Measurements from ENCODE around the gene TRERF1.

TRERF1 gene

DNA sequence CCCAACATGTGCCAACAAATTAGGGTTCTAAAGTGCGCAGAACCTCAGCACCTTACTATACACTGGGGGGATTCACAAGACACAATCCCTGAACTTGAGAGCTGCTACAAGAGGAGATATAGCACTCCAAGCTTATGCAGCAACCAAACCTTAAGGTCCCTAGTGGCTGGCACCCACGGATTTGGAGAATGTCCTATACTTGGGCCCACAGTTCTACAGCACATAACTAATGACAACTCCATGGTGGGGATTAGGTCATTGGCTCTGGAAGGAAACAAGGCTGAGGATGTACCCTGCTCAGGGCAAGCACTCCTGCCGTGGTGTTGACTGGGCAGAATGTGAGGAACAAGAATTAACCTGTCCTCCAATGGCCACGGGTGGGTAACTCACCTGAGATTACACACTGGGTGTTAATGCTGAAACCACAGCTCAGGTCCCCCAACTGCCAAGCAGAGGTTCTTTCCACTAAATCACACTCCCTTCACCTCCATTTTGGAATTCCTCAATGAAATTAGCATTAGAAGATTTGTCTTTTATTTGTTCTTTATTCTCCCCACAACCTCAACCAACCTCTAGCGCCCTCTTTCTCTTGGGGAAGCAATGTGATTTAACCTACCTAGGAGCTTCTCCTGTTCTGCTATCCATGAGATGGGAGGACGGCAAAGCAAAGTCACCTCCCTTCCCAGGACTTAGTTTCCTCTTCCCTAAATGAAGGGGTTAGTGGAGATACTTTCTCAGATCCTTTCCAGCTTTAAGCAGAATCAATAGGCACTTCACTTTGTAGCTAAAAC lies 32.0 kb downstream of the TRERF1 start:
- no peak for DNase-seq

GRCh38 chr6:42418724-42419123 lies 33.0 kb downstream of the TRERF1 start:
- DNase-seq: no peak

GRCh38 chr6:42417641-42418112 lies 34.0 kb downstream of the TRERF1 start:
- no peak for DNase-seq

GRCh38 chr6:42411406-42411805 lies 40.3 kb downstream of the TRERF1 start:
- no peak for DNase-seq

- DNase-seq: no peak
Measured at GRCh38 chr6:42410861-42411260, 40.9 kb downstream of the TRERF1 start.

DNA sequence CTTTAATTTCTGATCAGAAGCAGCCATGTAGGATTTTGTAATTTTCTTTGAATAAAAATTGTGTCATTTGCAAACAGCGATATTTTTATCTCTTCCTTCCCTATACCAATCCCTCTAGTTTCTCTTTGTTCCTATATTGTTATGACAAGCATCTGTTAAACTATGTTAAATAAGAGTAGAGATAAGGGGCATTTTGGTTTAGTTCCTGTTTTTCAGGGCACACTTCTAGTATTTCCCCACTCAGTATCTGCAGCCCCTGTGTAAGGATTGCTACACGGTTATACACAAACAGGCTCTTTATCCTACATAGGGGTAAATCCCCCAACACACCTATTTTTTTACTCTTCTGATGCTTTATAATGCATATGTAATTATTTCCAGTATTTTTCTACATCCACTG lies 42.1 kb downstream of the TRERF1 start:
- DNase-seq: no peak

DNA sequence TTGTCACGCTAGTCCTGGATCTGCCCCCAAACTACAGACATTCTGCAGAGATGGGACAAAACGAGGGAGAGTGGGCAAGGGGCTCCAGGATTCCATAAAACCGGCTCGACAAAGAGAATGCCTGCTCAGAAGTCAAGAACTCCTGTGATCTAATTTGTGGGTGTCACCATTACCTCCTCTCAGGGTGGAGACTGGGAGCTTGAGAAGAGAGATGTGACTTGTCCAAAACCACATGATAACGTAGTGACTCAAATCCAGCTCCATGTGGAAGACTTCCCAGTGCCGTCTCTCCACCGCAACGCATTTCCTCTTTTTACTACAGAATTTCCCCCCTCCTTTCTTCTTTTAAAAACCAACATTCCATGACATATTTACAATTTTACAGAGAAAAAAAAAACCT lies 44.3 kb downstream of the TRERF1 start:
- no peak for DNase-seq

- no peak for DNase-seq
Measured at GRCh38 chr6:42406306-42407280, 45.1 kb downstream of the TRERF1 start.

DNA sequence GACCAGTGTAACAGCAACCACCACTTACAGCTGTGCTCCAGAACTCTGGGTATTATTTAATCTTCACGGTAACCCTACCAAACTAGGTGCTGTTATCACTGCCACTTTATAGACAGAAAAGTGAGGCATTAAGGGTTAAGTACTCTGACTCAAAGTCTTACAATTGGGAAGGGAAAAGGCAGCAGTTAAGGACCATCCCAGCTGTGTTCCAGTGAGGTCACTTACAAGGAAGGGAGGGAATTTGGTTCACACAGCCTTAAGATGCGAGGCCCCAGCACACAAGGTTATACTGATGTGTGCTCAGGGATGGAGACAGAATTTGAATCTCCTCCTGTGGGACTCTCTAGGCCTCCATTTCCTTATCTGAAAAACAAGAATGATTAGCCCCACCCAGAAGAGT lies 46.7 kb downstream of the TRERF1 start:
- DNase-seq: no peak

DNA sequence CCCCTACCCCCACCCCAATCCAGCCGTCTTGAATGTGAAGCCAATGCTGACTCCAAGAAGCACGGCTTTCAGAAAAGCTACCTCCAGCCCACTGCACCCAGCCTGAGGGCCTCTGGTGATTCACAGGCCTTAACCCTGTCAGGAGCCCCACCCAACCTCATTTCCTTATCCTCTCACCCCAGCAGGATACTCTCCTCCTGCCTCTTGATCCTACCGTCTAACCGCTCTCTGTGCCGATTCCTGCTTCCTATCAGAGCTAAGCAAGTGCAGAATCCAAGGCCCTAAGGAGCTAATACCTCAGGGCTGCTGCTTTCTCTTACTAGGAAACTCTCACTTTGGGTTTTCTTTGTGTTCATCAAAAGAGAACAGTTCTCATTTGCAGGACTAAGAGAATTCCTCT lies 47.2 kb downstream of the TRERF1 start:
- DNase-seq: no peak

DNA sequence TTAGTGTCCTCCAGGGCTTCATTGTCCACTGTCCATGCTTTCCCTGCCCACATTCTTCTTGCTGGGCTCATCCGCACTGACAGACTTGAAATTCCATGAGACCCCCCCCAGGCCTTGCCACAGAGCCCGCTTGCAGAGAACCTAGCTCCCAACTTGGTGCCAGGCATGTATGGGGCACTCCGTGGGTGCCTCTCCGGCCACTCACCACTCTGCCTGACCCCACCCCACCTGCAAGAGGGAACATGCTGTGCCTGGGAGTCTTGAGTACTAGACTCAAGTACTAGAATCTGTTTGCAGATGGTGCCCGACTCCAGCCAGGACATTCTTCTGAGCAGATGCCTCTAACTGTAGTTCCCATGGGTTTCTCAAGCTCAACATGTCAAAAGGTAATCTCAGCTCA lies 47.9 kb downstream of the TRERF1 start:
- DNase-seq: no peak

DNA sequence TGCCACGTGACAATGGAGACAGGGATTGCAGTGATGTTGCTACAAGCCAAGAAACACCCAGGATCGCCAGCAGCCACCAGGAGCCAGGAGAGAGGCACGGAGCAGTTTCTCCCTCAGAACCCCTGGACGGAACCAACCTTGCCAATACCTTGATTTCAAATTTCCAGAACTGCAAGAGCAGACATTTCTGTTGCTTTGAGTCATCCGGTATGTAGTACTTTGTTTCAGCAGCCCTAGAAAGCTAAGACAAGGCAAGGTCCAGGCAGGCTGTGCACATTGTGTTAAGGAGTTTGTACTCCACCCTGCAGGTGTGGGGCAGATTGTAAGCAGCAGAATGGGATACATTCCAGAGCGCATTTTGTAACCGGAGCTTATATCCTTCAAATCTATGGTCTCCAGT lies 48.3 kb downstream of the TRERF1 start:
- DNase-seq: no peak

DNA sequence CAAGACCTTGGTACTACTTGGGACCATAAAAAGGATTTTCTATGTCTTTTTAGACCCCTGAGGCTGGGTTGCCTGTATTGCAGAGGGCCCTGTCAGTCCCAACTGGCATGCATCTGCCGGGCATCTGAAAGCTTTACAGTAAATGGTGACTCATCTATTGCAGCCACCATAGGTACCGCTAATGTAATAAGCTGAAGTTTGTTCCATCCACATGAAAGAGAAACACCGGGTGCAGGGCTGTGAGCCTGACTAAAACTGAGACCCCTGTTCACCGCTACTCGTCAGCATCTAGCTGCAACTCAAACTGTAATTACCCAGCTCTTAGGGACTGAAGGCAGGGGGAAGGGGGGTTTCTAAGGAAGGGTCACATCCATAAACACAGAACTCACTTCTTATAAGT lies 49.5 kb downstream of the TRERF1 start:
- DNase-seq: no peak

GRCh38 chr6:42401613-42401951 lies 50.1 kb downstream of the TRERF1 start:
- DNase-seq: no peak

GRCh38 chr6:42400886-42401612 lies 50.7 kb downstream of the TRERF1 start:
- DNase-seq: no peak

- no peak for DNase-seq
Measured at GRCh38 chr6:42400061-42400760, 51.5 kb downstream of the TRERF1 start.

DNA sequence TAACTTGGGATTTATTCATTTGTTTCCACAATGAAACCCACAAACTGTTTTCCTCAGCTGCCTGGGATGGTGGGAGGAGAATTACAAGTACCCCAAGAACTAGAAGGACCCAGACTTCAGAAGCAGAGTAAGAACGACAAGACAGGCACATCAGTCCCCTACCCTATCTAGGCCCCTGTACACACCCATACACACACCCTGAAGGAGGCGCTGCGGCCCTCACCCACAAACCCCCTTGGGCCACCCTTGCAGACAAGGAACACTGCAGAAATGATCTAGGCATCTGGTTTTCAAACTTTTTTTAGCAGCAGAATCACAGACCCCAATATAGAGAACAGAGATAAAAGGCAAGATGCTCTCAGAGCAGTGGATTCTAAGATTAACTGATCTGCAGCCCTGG lies 55.0 kb downstream of the TRERF1 start:
- no peak for DNase-seq

DNA sequence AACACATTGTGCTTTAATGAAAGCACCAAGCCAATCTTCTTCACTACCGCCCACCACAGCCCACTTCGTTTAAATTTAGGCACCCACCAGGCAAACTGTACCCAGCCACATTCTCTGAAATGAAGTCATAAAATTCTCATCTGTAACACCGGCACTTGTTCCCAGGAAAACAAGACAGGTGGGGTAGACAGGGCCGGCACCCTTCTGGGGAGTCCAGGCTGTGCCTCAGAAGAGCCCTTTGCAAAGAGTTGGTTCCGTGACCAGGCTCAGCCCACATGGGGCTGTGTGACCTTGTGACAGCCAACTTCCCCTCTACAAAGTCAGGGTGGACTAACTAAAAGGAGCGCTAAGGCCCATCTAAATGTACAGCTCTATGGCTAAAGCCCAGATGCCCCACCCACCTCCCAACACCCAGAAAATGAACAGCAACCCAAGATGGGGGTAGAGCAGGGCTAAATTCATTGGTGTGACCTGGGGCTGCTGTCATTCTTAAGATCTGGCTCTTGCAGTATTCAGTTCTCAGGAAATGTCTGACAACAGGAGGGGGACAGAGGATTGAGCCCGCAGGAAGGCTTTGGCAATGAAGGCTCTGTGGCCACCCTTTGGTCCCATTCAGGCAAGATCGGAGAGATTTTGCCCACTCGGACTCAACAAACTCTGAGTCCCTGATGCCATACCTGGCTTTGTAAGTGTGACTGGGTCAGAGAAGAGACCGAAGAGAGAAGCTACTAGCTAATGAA lies 56.7 kb downstream of the TRERF1 start:
- DNase-seq: no peak

DNA sequence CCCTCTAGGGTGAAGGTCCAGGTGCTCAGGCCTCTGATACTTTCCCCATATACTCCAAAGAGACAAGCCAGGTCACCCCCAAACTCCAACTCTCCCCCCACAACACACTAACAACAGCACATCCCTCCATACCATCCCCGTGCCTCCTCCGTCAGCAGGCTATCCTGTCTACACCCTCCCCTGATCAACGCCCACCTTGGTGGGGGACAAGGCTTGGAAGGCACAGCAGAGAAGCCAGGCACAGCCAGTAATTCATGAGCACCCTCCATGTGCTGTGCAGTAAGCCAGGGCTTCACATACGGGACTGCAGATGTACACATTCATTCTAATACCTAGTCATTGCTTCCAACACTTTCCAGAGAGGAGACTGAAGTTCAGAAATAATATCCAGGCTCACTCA lies 57.6 kb downstream of the TRERF1 start:
- no peak for DNase-seq

DNA sequence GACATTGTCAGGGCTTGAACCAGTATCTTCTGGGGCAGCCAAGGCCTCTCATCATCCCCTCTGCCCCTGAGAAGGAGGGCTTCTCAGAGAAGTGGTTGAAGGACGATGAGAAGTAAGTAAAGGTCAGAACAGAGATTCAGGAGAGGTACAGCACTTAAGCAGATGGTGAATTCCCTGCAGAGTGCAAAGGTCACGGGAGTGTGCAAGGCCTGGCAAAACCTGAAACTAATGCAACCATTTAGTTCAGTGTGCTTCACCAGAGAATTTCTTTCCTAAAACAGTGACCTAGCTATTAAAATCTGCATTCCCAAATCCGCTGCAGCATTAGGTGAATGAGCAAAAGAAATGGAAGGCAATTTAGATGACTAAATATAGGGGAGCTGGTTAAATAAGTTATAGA lies 58.4 kb downstream of the TRERF1 start:
- DNase-seq: no peak

DNA sequence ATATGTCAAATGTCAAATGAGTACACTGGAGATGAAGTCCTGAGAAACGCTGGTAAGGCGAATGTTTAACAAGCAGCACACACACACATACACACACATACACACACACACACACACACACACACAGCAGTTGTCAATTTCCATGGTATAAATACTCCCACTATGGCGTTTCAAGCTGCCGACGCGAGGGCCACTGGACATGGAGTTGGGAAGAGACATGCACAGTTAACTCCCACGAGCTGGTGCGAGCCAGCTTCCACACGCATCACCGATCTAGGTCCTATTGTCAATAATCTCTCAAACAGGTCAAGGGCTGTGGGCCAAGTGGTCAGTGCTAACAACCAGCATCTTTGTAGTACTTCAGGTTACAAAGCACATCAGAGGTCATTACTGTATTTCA lies 58.9 kb downstream of the TRERF1 start:
- DNase-seq: no peak

DNA sequence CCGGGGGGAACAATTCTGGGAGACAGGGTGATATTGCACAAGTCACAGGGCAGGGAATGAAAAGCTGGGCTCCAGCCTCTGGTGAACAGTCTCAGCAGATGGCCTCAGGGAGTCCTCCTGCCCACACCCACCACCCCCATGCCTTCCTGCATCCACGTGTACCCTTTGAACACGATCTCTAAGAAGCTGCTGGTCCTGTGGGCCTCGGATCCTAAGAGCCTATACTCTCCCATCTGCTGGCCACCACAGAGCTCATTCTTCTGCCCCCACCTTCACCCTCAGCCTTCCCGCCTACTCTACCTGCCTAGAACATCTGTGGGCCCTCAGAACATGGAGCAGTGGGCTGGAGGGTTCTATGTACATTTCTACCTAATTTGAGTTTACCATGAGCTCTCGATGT lies 60.3 kb downstream of the TRERF1 start:
- no peak for DNase-seq
